GM18502 (cell line): ENCODE results near the gene TRIML2.

Source experiments
- ATAC-seq: cut with Tn5 transposase; IDR thresholded peaks from one replicate; pipeline ENCODE4 v1.9.1; 2021; ENCODE audit warnings: mild to moderate bottlenecking; ENCODE audit not compliant: unreplicated experiment, poor library complexity

Gene TRIML2, protein sequence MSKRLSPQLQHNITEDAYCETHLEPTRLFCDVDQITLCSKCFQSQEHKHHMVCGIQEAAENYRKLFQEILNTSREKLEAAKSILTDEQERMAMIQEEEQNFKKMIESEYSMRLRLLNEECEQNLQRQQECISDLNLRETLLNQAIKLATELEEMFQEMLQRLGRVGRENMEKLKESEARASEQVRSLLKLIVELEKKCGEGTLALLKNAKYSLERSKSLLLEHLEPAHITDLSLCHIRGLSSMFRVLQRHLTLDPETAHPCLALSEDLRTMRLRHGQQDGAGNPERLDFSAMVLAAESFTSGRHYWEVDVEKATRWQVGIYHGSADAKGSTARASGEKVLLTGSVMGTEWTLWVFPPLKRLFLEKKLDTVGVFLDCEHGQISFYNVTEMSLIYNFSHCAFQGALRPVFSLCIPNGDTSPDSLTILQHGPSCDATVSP

DNA sequence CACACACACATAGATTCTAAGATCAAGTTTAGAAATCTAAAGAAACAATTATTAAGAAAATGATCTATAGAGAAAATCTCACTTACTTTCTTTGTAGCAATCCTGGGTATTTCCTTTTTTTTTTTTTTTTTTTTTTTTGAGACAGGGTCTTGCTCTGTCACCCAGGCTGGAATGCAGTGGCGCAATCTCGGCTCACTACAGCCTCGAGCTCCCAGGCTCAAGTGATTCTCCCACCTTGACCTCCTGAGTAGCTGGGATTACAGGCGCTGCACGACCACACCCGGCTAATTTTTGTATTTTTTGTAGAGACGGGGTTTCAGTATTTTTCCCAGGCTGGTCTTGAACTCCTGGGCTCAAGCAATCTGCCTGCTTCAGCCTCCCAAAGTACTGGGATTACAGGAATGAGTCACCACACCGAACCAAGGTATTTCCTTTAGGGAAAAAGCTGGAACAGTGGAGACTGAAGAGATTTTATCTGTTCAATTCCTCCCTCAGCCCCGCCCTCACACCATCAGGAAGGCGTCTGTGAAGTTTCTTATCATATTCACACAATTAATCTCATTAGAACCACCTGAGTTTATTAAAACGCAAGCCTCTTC lies at the start of gene TRIML2:
Gene TRIML2, minus strand, starts transcription at position 447 of the 599 bp plus-strand sequence. CDS start 4,235 bp downstream, outside the sequence.
- no peak for ATAC-seq

DNA sequence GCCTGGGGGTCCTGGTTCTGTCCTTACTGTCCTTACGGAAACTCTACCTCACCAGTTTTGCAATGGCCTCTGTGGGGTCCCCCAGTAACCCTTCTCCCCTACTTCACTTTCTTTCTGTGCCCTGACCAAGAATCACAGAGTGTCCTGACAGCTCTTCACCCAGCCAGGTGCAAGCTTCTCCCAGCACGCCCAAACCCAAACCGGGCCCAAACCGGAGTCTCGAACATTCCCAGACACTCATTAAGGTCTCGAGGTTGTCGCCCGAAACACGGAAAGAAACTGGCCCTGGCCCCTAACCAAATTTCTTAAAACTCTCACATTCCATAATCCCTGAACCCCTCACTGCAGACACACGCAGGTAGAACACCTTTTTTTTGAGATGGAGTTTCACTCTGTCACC lies 48.9 kb upstream of the TRIML2 start:
- ATAC-seq = no peak

DNA sequence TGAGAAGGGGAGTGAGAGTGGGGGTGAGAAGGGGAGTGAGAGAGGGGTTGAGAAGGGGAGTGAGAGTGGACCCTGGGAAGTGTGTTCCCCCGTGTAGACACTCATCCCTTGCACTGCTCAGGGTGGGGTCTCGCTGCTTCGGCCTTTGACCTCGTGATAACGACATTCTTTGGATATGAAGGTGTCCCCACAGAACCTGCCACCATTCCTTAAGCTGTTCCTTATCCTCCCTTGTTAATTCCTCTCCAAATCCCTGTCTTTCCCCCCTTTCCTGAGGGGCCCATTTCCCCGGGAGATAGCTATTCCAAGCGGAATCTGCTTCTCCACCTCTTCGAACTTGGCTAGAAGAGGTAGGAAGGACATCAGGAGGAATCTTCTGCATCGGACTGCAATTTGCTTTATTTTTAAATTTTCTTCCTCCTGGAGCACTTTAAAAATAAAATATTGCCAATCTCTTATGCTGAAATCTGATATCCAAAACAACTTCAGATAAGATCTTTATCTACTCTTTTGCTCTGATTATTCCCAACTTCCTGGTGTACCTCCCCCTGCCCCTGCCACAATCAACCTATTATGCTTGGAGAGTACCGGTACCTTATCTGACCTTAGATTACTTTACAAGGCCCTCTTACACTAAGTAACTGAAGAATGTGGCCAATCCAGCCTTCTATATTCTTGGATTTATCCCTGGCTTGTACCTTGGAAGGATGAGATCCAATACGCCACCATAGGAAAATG lies 45.4 kb upstream of the TRIML2 start:
- ATAC-seq = no peak

DNA sequence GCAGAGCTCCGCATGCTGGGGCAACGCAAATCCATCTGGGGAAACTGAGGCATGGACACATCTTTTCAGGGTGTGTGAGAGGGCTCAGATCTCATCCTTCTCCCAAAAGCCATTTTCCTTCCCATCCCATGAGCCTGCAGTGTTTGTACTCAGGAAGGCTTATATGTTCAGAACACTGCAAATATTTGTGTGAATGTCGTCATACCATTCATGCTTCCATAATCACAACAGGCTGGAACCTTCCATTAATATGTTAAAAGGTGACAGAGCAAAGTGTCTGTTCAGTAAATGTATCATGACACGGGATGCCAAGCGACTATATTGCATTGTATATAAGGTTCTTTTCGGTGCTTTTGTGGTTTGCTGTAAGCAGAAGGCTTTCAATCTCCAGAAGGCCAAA lies 38.4 kb upstream of the TRIML2 start:
- ATAC-seq = no peak

DNA sequence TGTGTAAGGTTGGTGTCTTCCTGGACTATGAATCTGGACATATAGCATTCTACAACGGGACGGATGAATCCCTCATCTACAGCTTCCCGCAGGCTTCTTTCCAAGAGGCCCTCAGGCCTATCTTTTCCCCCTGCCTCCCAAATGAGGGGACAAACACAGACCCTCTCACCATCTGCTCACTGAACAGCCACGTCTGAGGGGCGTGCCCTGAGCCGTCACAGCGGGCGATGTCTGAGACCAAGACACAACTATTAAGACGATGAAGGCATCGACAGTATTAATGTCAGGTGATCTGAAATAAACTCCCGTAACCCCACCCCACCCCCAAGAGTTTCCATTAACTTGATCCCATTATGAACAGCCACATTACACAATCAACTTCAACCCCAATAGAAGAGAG lies 37.8 kb upstream of the TRIML2 start:
- ATAC-seq = no peak

DNA sequence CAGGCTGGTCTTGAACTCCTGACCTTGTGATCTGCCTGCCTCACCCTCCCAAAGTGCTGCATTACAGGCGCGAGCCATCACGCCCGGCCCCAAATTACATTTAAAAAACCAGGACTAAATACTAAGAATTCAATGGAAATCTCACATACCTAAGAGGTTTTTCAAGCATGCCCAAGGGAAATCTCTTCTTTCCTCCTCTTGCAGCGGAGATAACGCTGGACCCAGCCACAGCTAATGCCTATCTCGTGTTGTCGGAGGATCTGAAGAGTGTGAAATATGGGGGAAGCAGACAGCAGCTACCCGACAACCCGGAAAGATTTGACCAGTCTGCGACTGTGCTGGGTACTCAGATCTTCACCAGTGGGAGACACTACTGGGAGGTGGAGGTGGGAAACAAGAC lies 37.2 kb upstream of the TRIML2 start:
- ATAC-seq = no peak

DNA sequence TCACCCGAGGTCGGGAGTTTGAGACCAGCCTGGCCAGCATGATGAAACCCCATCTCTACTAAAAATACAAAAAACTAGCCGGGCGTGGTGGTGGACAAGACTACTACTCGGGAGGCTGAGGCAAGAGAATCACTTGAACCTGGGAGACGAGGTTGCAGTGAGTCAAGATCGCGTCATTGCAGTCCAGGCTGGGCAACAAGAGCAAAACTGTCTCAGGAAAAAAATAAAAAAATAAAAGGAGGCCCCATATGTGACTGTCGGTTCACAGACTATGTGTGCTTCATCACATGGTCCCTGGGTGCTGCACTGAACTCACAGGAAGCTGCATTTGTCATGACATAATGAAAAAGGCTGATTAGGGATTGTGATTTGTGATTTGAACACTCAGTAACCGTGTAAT lies 36.2 kb upstream of the TRIML2 start:
- no peak for ATAC-seq

DNA sequence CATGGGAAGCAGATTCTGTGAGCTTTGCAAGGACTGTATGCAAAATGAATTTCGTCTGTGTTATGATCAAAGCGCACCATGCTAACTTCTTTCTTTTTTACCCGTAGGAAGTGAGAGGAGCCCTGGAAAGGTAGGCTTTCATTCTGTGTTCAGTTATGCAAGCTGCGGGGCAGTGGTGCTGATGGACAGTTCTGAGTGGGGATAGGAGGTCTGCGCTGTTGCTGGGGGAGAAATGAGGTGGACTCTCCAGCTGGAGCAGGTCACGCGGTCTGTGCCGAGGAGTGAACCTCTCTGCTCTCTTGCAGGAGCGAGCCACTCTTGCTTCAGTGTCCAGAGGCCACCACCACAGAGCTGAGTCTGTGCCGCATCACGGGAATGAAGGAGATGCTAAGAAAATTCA lies 34.3 kb upstream of the TRIML2 start:
- no peak for ATAC-seq

DNA sequence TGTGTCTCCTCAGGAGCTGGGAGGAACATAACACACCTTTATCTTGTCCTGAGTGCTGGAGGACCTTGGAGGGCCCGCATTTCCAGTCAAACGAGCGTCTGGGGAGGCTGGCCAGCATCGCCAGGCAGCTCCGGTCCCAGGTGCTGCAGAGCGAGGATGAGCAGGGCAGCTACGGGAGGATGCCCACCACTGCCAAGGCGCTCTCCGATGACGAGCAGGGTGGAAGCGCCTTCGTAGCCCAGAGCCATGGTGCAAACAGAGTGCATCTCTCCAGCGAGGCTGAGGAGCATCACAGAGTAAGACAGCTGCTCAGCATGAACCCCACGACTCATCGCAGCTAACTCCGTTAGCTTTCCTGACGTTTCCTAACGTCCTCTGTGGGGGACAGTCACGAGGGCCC lies 30.3 kb upstream of the TRIML2 start:
- no peak for ATAC-seq

DNA sequence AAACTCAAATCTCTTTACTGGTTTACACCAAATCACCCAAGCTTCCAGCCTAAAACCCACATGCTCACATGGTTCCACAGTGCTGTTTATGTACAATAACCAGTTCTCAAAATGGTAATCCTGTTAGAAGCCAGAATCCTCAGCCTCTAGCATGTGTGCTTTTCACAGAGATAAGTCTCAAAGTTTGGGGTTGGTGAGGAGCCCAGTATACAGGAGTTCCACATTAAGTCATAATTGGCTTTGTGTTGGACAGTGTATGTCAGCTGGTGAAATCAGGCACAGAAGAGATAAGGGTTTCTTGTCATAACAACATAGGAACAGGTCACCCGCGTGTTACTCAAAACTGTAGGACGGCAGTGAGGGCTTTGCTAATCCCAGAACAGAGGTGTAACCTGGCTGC lies 29.7 kb upstream of the TRIML2 start, which contains the start of gene TRIML1:
Gene TRIML1, plus strand, starts transcription at position 301 of the 400 bp plus-strand sequence. CDS start 118 bp downstream, outside the sequence.
- ATAC-seq = no peak

DNA sequence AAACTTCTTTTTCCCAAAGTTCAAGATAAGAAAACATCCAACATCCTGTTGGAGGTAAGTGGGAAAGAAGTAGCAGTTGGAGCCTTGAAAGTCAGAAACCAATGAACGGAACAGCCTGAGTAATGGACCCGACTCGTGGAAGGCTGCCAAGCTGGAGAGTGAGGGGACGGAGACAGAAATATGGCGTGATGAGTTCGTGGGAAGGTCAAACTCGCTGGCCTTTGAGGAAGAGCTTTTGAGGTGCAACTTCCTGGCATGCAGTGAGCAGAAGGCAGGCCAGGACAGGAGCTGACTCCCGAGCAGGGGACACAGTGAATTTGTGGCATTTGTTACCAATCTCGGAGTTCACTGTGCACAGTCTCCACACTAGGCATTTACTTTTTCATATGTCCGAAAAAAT lies 28.8 kb upstream of the TRIML2 start:
- ATAC-seq = no peak

DNA sequence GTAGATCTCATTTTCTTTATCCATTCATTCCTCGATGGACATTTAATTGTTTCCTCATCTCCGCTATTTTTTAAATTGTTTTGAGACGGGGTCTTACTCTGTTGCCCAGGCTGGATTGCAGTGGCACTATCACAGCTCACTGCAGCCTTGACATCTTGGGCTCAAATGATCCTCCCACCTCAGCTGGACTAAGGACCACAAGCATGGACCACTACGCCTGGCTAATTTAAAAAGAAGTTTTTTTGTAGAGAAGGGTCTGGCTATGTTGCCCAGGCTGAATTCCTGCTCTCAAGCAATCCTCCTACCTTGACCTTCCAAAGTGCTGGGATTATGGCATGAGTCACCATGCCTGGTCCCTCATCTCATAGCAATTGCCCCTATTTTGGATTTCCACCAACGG lies 22.8 kb upstream of the TRIML2 start:
- no peak for ATAC-seq

DNA sequence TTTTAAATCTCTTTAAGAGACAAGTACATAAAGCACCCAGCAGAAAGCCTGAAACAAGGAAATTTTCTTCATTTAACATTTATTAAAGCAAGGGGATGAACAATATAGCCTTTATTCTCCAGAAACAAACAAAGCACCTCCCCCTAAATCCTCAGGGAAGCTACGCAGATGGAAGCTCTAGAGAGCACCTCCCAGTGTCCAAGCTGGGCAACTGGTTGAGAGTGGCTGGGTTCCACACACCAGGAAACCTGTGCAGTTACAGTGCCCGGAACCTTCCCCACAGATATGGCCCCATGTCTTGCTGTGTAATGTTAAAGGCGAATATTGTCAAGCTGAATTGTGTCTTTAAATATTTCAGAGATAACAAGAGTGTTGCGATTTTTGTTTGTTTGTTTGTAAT lies 21.0 kb upstream of the TRIML2 start:
- ATAC-seq = no peak

DNA sequence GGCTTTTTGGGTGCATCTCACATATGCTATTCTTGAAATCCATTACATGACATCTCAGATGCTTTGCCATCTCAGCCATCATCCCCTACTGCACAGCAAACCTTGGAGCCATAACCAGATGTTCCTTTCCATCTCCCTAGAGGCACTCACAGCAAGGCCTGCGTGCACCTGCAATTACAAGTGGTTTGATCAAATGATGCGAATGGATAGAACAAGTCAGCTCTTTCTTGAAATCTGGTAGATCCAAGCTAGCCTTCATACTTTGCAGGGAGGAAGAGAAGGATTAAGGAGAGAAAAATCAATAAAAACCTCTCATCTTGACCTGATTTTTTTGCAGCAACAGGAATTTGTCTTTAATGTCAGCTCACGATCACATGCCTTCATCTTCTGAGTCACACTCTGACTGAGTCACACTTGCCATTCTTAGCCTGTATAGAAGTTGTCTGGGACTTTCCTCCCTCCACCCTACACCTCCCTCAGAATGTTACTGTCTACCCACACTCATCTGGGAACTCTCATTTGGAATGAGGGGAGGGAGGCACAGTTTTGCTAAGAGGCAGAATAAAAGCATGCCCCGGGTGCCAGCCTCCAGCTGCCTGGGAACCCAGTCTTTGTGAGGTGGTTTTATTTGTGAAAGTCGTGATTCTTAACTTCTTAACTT lies 17.9 kb upstream of the TRIML2 start:
- ATAC-seq = no peak

DNA sequence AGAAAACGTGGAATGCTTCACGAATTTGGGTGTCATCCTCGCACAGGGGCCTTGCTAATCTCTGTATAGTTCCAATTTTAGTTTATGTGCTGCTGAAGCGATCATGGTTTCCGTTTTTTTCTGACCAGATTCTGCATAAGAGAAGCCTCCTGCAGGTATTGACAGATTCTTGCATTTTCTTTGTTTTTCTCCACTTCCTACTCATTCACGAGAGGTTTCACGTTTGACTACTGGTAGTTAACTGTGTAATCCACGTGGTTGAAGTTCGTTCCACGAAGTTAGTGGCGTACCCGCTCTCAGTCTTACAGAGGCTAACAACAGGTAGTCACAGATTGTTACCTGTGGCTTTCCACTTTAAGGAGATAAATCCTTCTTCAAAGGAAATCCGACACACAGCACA lies 12.1 kb upstream of the TRIML2 start:
- no peak for ATAC-seq

DNA sequence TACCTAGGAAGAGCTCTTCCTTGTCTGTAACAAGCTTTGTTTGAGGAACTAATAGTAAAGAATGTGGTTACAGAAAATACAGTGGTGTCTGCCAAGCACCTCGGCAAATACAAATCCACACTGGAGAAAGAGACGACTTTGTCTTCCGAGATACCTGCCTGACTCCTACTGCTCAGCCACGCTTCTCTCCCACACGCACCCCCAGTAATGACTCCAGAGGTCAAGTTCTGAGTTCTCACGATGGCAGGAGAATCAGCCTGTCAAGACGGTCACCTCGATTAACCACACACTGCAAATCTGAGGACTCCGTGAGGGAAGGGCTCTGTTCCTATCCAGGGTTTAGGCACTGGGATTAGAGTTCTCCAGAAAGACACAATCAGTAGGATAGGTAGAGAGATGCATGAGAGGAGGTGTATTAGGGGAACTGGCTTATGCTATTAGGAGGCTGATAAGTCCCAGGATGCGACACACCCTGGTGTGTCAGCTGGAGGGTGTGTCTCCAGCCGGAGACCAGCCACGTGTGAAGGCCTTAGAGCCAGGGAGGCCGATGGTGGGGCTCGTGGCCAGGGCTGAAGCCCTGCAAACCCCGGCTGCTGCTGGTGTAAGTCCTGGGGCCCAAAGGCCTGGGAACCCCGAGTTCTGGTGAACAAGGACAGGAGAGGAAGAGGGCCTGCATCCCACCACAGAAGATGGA lies 8.4 kb upstream of the TRIML2 start:
- ATAC-seq = no peak

DNA sequence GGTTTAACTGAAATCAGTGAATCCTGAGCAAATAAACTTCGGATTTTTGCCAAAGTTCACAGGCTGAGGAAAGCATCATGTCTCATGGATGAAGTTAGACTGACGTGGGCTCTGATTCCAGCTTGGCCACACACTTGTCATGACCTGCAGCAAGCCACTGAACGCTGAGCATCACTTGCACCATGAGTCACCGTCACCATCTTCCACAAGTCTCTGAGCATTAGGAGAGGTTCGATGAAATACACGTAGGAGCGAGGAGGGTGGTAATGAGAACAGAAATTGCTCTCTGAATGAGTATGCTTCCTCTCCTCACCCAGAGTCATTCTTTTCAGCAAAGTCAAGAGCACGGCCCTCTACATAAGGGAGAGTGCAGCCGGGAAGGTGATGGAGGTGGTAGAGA lies 3.8 kb upstream of the TRIML2 start:
- ATAC-seq = no peak

DNA sequence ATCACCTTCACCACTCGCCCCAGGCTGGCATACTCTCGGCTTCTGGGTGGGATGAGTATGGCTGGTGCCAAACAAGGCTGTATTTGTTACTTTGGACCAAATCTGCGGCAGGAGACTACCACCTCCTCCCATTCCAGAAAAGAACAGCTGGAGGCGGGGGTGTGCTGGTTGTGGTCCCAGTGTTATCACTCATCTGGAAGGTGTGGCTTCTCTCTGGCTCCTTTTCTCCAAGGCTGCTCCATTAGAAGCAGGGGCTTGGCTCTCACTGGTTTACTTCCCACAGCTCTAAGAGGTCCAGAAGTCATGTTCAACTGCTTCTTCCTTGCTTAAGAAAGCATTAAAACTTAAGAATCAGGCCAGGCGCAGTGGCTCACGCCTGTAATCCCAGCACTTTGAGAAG lies 2.6 kb upstream of the TRIML2 start:
- ATAC-seq = no peak

DNA sequence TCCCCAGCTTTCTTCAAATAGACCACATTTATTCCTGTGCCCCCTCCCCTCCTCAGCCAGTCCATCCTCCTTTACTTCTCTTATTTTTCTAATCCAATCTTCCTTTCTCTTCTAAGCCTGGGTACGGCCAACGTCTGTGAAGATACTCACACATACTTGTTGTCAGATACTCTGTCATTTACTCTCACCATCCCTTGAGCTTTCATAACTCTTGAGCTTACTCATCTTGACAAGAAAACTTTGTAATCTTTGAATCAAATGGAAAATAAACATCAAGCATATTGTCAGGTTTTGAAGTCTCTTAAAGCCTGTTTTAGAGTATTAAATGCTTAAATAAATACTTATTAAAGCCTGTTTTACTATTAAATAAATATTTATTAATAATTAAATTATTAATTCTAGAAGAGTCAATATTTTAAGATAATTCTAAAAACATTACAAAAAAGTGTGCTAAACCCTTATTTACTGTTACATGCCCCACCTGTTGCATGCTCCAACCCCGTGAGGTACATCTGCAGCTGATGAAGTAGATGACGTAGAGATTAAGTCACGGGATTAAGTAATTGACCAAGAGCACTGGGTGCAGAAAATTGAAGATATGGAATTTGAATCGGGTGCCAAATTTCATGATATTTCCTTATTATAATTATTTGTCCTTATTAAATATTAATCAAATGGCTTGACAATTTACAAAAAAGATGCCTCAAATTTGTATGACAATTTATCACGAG lies 1.5 kb upstream of the TRIML2 start:
- no peak for ATAC-seq
